ENCODE results near the gene GCNT2.
"Not testable (repeated sequence)": the region's sequence is repeated elsewhere in the genome, so short reads cannot be mapped to it uniquely, and the experiment has no call there.

The GCNT2 gene

DNA sequence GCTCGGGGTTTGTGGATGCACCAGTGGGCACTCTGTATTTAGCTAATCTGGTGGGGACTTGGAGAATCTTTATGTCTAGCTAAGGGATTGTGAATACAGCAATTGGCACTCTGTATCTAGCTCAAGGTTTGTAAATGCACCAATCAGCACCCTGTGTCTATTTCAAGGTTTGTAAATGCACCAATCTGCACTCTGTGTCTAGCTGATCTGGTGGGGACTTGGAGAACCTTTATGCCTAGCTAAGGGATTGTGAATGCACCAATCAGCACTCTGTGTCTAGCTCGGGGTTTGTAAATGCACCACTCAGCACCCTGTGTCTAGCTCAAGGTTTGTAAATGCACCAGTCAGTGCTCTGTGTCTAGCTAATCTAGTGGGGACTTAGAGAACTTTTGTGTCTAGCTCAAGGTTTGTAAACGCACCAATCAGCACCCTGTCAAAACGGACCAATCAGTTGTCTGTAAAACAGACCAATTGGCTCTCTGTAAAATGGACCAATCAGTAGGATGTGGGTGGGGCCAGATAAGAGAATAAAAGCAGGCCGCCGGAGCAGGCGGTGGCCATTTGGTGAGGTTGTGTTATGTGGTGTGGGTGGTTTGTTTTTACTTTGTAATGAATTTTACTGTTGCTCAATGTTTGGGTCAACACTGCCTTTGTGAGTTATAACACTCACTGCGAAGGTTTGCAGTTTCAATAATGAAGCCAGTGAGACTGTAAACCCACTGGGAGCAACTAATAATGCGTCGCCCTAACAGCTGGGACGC, 139.5 kb downstream of the GCNT2 start:
- DNase-seq (ENCODE audit: low read depth in 2 of 2) = not testable (repeated sequence)

- no peak for DNase-seq (ENCODE audit: low read depth in 2 of 2)
Measured at GRCh38 chr6:10662207-10662606, 141.1 kb downstream of the GCNT2 start.

GRCh38 chr6:10662742-10663141, 141.6 kb downstream of the GCNT2 start:
- DNase-seq (ENCODE audit: low read depth in 2 of 2) = no peak

GRCh38 chr6:10665595-10665994, 144.4 kb downstream of the GCNT2 start:
- not testable (repeated sequence) for DNase-seq (ENCODE audit: low read depth in 2 of 2)

GRCh38 chr6:10668126-10668917, 147.2 kb downstream of the GCNT2 start:
- DNase-seq (ENCODE audit: low read depth in 2 of 2) = no peak

- no peak for DNase-seq (ENCODE audit: low read depth in 2 of 2)
Measured at GRCh38 chr6:10676403-10676802, 155.3 kb downstream of the GCNT2 start.

GRCh38 chr6:10678456-10678855, 157.3 kb downstream of the GCNT2 start:
- no peak for DNase-seq (ENCODE audit: low read depth in 2 of 2)

Measured in stimulated activated CD4-positive, alpha-beta T cell treated with anti-CD3 and anti-CD28 coated beads, Interleukin-15, amount 100 ng/mL, for 48 hours (primary cell).